ENCODE measurements around the gene PIK3R1. TPM values are rescaled to one million over a fixed set of nuclear protein-coding genes. Genes with fewer than 3 reads are reported as not detected.

PIK3R1 gene
- total and polyA plus RNA-seq, 2 of the 4 experiments (the other 2 are of a cell fraction): 2.4 to 9.3 TPM

DNA sequence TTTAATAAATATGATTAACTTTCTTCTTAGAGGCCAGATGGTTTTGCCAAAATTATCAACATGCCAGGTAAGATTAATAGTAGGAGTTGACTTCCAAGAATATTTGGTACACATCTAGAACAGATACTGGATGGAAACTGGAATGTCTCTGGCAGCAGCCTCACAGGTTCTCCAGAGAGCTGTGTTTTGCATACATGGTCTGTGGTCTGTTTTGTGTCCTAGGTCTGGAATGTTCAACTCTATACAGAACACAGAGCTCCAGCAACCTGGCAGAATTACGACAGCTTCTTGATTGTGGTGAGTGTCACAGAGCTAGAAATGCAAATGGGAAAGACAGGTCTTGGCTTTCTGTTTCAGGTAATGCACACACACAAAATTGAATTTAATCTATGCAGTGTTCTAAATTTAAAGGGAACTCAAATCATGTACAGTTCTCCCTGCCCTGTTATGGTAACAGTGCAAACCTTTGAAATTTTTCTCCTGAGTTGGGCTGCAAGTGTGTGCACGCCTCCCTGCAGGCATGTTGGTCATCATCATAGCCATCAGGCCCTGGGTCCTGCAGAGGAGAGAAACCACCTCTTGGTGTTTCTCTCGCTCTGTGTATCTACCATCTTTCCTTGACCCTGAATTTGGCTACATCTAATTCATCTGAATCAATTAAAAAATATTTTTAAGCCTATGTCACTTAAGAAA, 58.3 kb downstream of the PIK3R1 start:
- no peak overlapping the region for H2BK20ac ChIP-seq (ENCODE audit: low read depth, low read length)
- H4K5ac ChIP-seq (ENCODE audit: low read depth, low read length): no peak overlapping the region
- no peak overlapping the region for H2BK15ac ChIP-seq (ENCODE audit: low read depth, low read length)
- no peak overlapping the region for H3K14ac ChIP-seq (replicated peaks; ENCODE audit: low read depth, low read length)
- H3K27ac ChIP-seq (ENCODE audit: insufficient read depth, low read length): no peak overlapping the region
- ATAC-seq (ENCODE audit: low read depth): no peak
- H2AK9ac ChIP-seq (replicated peaks; ENCODE audit: low read depth, low read length, poor library complexity): no peak overlapping the region
- TF ChIP-seq USF2 (IDR thresholded peaks at IDR 0.05; ENCODE audit: low read depth, low read length) (no peak), RAD21 (IDR thresholded peaks at IDR 0.05; ENCODE audit: low read length) (no peak), CEBPB (IDR thresholded peaks at IDR 0.05; ENCODE audit: low read depth, low read length) (no peak), MXI1 (IDR thresholded peaks at IDR 0.05; ENCODE audit: borderline replicate concordance, low read depth, low read length) (no peak), RCOR1 (IDR thresholded peaks at IDR 0.05; ENCODE audit: insufficient replicate concordance, low read length) (no peak), CHD1 (IDR thresholded peaks at IDR 0.05; ENCODE audit: low read depth, low read length) (no peak)
- TF ChIP-seq, protein P1, sequence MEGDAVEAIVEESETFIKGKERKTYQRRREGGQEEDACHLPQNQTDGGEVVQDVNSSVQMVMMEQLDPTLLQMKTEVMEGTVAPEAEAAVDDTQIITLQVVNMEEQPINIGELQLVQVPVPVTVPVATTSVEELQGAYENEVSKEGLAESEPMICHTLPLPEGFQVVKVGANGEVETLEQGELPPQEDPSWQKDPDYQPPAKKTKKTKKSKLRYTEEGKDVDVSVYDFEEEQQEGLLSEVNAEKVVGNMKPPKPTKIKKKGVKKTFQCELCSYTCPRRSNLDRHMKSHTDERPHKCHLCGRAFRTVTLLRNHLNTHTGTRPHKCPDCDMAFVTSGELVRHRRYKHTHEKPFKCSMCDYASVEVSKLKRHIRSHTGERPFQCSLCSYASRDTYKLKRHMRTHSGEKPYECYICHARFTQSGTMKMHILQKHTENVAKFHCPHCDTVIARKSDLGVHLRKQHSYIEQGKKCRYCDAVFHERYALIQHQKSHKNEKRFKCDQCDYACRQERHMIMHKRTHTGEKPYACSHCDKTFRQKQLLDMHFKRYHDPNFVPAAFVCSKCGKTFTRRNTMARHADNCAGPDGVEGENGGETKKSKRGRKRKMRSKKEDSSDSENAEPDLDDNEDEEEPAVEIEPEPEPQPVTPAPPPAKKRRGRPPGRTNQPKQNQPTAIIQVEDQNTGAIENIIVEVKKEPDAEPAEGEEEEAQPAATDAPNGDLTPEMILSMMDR (conservative IDR thresholded peaks at IDR 0.05; ENCODE audit: low read depth, low read length): no peak
- H3K56ac ChIP-seq (ENCODE audit: extremely low read depth, insufficient read depth, low read length): no peak overlapping the region
- no peak overlapping the region for H4K8ac ChIP-seq (ENCODE audit: low read depth in 2 of 2, low read length in 2 of 2)
- no peaks in the 10 kb centered on the region for H4K20me1 ChIP-seq (ENCODE audit: insufficient read depth, low read length)
- no peak overlapping the region for H2BK120ac ChIP-seq (ENCODE audit: low read depth, low read length)
- no peak overlapping the region for H4K91ac ChIP-seq (ENCODE audit: insufficient read depth, low read depth, low read length)
- no peak overlapping the region for H2BK5ac ChIP-seq (ENCODE audit: low read depth, low read length, poor library complexity, severe bottlenecking)
- H3K27me3 ChIP-seq (ENCODE audit: control insufficient read depth, insufficient read depth, low read length): no peaks in the 10 kb centered on the region
- no peak overlapping the region for H2AK5ac ChIP-seq (ENCODE audit: low read depth, low read length)
- H3K9me1 ChIP-seq (ENCODE audit: insufficient read depth, low read length): peaks cover 7% of the 10 kb centered on the region
- ChIA-PET POLR2A (ENCODE audit: unreplicated experiment) (no interaction called here), CTCF (interaction anchor here (1.2 kb wide), 1 partner anchor 132 kb away, joined by 3 read pairs; no protein-coding TSS in a partner anchor)
- peaks cover 3% of the 10 kb centered on the region for H3K36me3 ChIP-seq (ENCODE audit: control insufficient read depth, insufficient read depth, low read length)
- no peak overlapping the region for H3K4ac ChIP-seq (ENCODE audit: low read depth, low read length)
- H3K4me1 ChIP-seq (ENCODE audit: control insufficient read depth, insufficient read depth, low read length): no peaks in the 10 kb centered on the region
- H3K23ac ChIP-seq (ENCODE audit: low read depth, low read length): no peak overlapping the region
- no peak overlapping the region for H3K18ac ChIP-seq (ENCODE audit: low read depth, low read length)
- H3K9me3 ChIP-seq (ENCODE audit: control insufficient read depth, insufficient read depth, low read length): no peaks in the 10 kb centered on the region
- BruUV-seq (replicated peaks): no TSS peak
- peaks cover 9 to 12% of the 10 kb centered on the region in 2 experiments; a peak in 3 of 4 replicates for H3K79me1 ChIP-seq (ENCODE audit: low read depth in 1 of 2, low read length in 2 of 2)
- DNase-seq: no peak
- intact Hi-C loops (cut with micrococcal nuclease) (no loop called here), in situ Hi-C loops (cut with MboI; ENCODE audit: low sequenced_read_pairs) (loop anchor here (25.0 kb wide), 1 partner anchor 1462 kb away; no protein-coding TSS in a partner anchor), dilution Hi-C loops (cut with HindIII; ENCODE audit: low sequenced_read_pairs, unreplicated experiment) (no loop called here)
- H3K4me2 ChIP-seq (ENCODE audit: low read depth, low read length): no peak overlapping the region
- no peak overlapping the region for H3K9ac ChIP-seq (ENCODE audit: low read depth, low read length)
- H3K4me3 ChIP-seq (ENCODE audit: insufficient read depth, low read depth, low read length): no peak overlapping the region
- H2AFZ ChIP-seq (replicated peaks; ENCODE audit: low read length, poor library complexity): no peak overlapping the region
- WGBS, 2 experiments (ENCODE audit: extremely low coverage in 2 of 2, insufficient read length in 1 of 2): 100% methylated on average over 1 of the region's 3 CpGs; no CpG with 5 or more reads in 1 of the 2 experiments
